RWPE1 (cell line): Measurements from ENCODE around the gene TTC12.

Source experiments
- CTCF ChIA-PET: fragments of 350-600 bp; sonication (Branson Sonifier 250); formaldehyde crosslinking; extraction: SDS; loops from one replicate; lab custom pipeline; 2021; lab: Yijun Ruan, JAX
- POLR2A ChIA-PET: fragments of 400-600 bp; formaldehyde crosslinking; extraction: SDS; loops from one replicate; lab custom pipeline; 2020; ENCODE audit warnings: antibody characterized with exemption; ENCODE audit not compliant: low non-redundant PET; lab: Yijun Ruan, JAX
- DNase-seq: peaks from one replicate; pipeline ENCODE4 v3.0.0; 2012; ENCODE audit warnings: low spot score
- H3K27ac ChIP-seq: fragments of 450-650 bp; 2 replicates; pipeline ENCODE4 v1.5.1; 2017
- CTCF ChIP-seq: fragments of 450-650 bp; conservative IDR thresholded peaks from 2 replicates; pipeline ENCODE4 v1.5.1; 2017; ENCODE audit warnings: low read depth, mild to moderate bottlenecking

The TTC12 gene

DNA sequence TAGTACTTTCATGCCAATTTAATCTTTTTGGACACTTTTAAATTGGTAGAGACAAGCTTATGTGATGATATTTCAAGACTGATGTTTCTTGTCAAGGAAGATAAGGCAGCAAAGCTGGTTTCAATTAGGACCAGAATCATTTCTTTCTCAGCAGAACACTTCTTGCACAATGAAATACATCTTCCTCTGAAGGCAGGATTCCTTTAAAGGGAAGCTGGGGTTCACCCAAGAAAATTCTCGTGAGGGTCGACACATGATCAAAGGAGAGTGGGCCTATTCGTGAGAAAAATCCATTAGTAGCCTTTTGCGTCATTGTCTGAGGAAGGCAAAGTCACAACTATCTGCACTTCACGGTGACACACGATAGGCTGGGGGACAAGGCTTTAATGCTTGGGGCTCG lies 17.6 kb downstream of the TTC12 start:
- POLR2A ChIA-PET: no interaction called here
- no peak for DNase-seq
- CTCF ChIA-PET: no interaction called here
- no peak for TF ChIP-seq CTCF
- no peak overlapping the region for H3K27ac ChIP-seq

DNA sequence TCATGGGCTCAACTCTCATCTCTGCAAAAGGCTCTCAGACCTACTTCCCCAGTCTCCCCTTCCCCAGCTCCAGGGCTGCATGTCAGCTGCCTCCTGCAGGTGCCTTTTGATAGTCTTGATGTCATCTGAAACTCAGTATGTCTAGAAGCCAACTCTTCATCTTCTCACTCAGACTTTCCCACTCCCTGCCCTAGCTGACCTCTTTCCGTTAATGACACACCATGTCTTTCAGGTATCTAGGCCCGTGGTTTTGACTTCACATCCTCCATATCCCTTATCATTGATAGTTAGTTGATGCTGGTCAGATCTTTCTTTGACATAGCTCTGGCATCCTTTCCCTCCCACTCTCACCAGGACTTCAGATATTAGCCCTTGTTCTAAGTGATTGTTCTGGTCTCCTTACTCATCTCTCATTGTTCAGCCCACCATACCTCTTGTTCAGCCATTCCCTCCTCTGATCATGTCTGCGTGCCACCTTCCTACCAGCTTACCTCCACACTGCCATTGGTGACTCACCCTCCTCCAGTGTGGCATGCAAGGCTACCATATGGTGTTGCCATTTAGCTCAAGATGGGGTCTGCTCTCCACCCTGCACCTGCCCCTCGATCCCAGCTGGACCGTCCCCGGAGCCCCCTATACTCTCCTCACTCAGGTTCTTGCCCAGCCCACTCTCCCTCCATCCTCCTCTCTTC lies 18.4 kb downstream of the TTC12 start:
- POLR2A ChIA-PET: no interaction called here
- no peak for TF ChIP-seq CTCF
- CTCF ChIA-PET: no interaction called here
- DNase-seq: no peak
- no peak overlapping the region for H3K27ac ChIP-seq

GRCh38 chr11:113334183-113334582 lies 19.8 kb downstream of the TTC12 start:
- ChIA-PET CTCF (interaction anchor here (0.7 kb wide), 2 partner anchors 98 to 397 kb away, joined by 3 to 5 read pairs; no protein-coding TSS in a partner anchor), POLR2A (interaction anchor here (0.5 kb wide), 1 partner anchor 1427 kb away, joined by 3 read pairs; no protein-coding TSS in a partner anchor)
- no peak for DNase-seq
- TF ChIP-seq CTCF: no peak
- no peak overlapping the region for H3K27ac ChIP-seq

GRCh38 chr11:113338730-113339129 lies 24.3 kb downstream of the TTC12 start:
- no peak overlapping the region for H3K27ac ChIP-seq
- CTCF ChIA-PET: no interaction called here
- POLR2A ChIA-PET: no interaction called here
- TF ChIP-seq CTCF: no peak
- no peak for DNase-seq

- CTCF ChIA-PET: no interaction called here
Observed at GRCh38 chr11:113339929-113340589, 25.7 kb downstream of the TTC12 start.

More at GRCh38 chr11:113339929-113340589, 25.7 kb downstream of the TTC12 start:
- no peak for TF ChIP-seq CTCF
- no peak overlapping the region for H3K27ac ChIP-seq
- DNase-seq: no peak
- POLR2A ChIA-PET: no interaction called here
